Umbilical cord (tissue), 2 donors: Measurements from ENCODE around the gene FNBP1L. TPM values are rescaled to one million over a fixed set of nuclear protein-coding genes. Genes with fewer than 3 reads are reported as not detected.
A peak's percentile ranks its signal among the peaks of the same experiment; 100 is the strongest.

Experiments used
- DNase-seq: peaks from one replicate; pipeline ENCODE4 v3.0.0-alpha.2; 2015; ENCODE audit warnings: low spot score
- total RNA-seq: library from RNA; depleted of rRNA; stranded (reverse); fragments of >200 nt; gene quantifications from one replicate; pipeline ENCODE4 v1.2.3, GENCODE V29; 2014; ENCODE audit warnings: low replicate concordance; ENCODE audit not compliant: insufficient read depth

Gene FNBP1L
- total RNA-seq, 1 donor from 2014 or later = 33.5 TPM

GRCh38 chr1:93591676-93592550 lies 144.0 kb downstream of the FNBP1L start:
- DNase-seq = no peak

- DNase-seq = no peak
Observed at GRCh38 chr1:93592551-93592949, 144.6 kb downstream of the FNBP1L start.

GRCh38 chr1:93593854-93594602 lies 146.1 kb downstream of the FNBP1L start:
- peak; percentile 68 for DNase-seq

GRCh38 chr1:93594603-93594880 lies 146.6 kb downstream of the FNBP1L start:
- DNase-seq = no peak

GRCh38 chr1:93595266-93595665 lies 147.3 kb downstream of the FNBP1L start:
- DNase-seq = peak; percentile 64

GRCh38 chr1:93595743-93596142 lies 147.8 kb downstream of the FNBP1L start:
- no peak for DNase-seq

GRCh38 chr1:93596329-93597089 lies 148.6 kb downstream of the FNBP1L start:
- no peak for DNase-seq

GRCh38 chr1:93597709-93598108 lies 149.8 kb downstream of the FNBP1L start:
- peak; percentile 91 for DNase-seq

- DNase-seq = no peak
Observed at GRCh38 chr1:93598396-93598795, 150.5 kb downstream of the FNBP1L start.

GRCh38 chr1:93598861-93599439 lies 151.0 kb downstream of the FNBP1L start:
- no peak for DNase-seq

- no peak for DNase-seq
Observed at GRCh38 chr1:93599479-93599878, 151.6 kb downstream of the FNBP1L start.

GRCh38 chr1:93600663-93601062 lies 152.7 kb downstream of the FNBP1L start:
- no peak for DNase-seq

- no peak for DNase-seq
Observed at GRCh38 chr1:93601686-93602085, 153.8 kb downstream of the FNBP1L start.

GRCh38 chr1:93602101-93602500 lies 154.2 kb downstream of the FNBP1L start:
- no peak for DNase-seq

GRCh38 chr1:93603106-93603505 lies 155.2 kb downstream of the FNBP1L start:
- no peak for DNase-seq

GRCh38 chr1:93603601-93604000 lies 155.7 kb downstream of the FNBP1L start:
- DNase-seq = peak; percentile 63

Other genes with a start within 250 kb of the FNBP1L start
- gene DR1, start 102.2 kb upstream of the FNBP1L start, total RNA-seq = 30.6 TPM
- gene BCAR3, start 233.7 kb downstream of the FNBP1L start, total RNA-seq = 17.6 TPM